Gastrocnemius medialis (tissue), 4 donors: Measurements from ENCODE around the gene ATP2A2. TPM values are rescaled to one million over a fixed set of nuclear protein-coding genes. Genes with fewer than 3 reads are reported as not detected.

Source experiments
- ATAC-seq, 2 donors: fragments of 150-250 bp; one replicate each; pipeline ENCODE4 v1.9.1; 2016
- DNase-seq, 2 donors: peaks; one replicate each; pipeline ENCODE4 v3.0.0-alpha.2; 2019
- H3K27ac ChIP-seq, 4 donors: fragments of 200-600 bp; sonication (generic); 1 replicate in 1 of 4; 2 replicates in 3 of 4; pipeline ENCODE4 v1.5.1; 2016 to 2018; ENCODE audit warnings: mild to moderate bottlenecking in 2 of 4, moderate library complexity in 1 of 4
- H3K27me3 ChIP-seq, 3 donors: fragments of 200-600 bp; sonication (generic) in 2 of 3; 1 replicate in 1 of 3; 2 replicates in 2 of 3; pipeline versions ENCODE4 v1.5.1 to v1.6.0; 2016 to 2019; ENCODE audit warnings: mild to moderate bottlenecking in 1 of 3, moderate library complexity in 1 of 3
- H3K36me3 ChIP-seq, 2 donors: fragments of 200-600 bp; sonication (generic) in 1 of 2; one replicate each; pipeline ENCODE4 v1.5.1; 2017 to 2018
- H3K4me1 ChIP-seq, 2 donors: fragments of 200-600 bp; sonication (generic) in 1 of 2; one replicate each; pipeline ENCODE4 v1.5.1; 2016 to 2017; ENCODE audit warnings: mild to moderate bottlenecking in 2 of 2
- H3K4me3 ChIP-seq, 4 donors: fragments of 200-600 bp; sonication (generic) in 3 of 4; 1 replicate in 1 of 4; 2 replicates in 3 of 4; pipeline ENCODE4 v1.5.1; 2016 to 2019; ENCODE audit warnings: mild to moderate bottlenecking in 2 of 4
- H3K9me3 ChIP-seq, 3 donors: fragments of 200-600 bp; sonication (generic) in 2 of 3; 1 replicate in 1 of 3; 2 replicates in 2 of 3; pipeline ENCODE4 v1.5.1; 2016 to 2019
- CTCF ChIP-seq, 5 experiments: fragments of 450-650 bp in 3 of 5; fragments of 200-600 bp in 2 of 5; sonication (generic) in 2 of 5; IDR thresholded peaks in 4 of 5; conservative IDR thresholded peaks in 1 of 5; 1 replicate in 4 of 5; 2 replicates in 1 of 5; pipeline ENCODE4 v1.5.1; 2016 to 2019; ENCODE audit warnings: antibody characterized with exemption in 5 of 5, mild to moderate bottlenecking in 3 of 5, moderate library complexity in 3 of 5
- POLR2A ChIP-seq, 2 donors: fragments of 450-650 bp; IDR thresholded peaks; one replicate each; pipeline ENCODE4 v1.6.1; 2017; ENCODE audit warnings: antibody characterized with exemption in 2 of 2, mild to moderate bottlenecking in 2 of 2, moderate library complexity in 2 of 2
- in situ Hi-C, 4 donors: fragments of 200-750 bp; cut with MboI; loops; one replicate each; pipeline versions ENCODE4 v1.15.0 to v1.8.0; 2017; ENCODE audit warnings: low sequenced_read_pairs in 4 of 4
- intact Hi-C: fragments of 100-400 bp; cut with DNase I; formaldehyde crosslinking; loops from one replicate; pipeline ENCODE4 v1.15.1; 2023; ENCODE audit warnings: low total_unique reads
- total RNA-seq, 4 donors: library from RNA; depleted of rRNA; stranded (reverse); fragments of >200 nt; gene quantifications; one replicate each; pipeline versions ENCODE4 v1.1.0 to v1.2.3, GENCODE V29; 2016

Gene ATP2A2
- total RNA-seq, 4 donors from 2014 or later: 788 to 1,983 (median 1,302) TPM

- peak in 1 of 2 donors; percentile 35 for ATAC-seq
These were observed 26.3 kb downstream of the ATP2A2 start for GRCh38 chr12:110307372-110307771.

GRCh38 chr12:110310763-110311162 is 29.7 kb downstream of the ATP2A2 start:
- TF ChIP-seq POLR2A (IDR thresholded peaks at IDR 0.05) (no peak), CTCF (IDR thresholded peaks at IDR 0.05 in 4 of 5, conservative IDR thresholded peaks at IDR 0.05 in 1 of 5) (no peak)
- no peaks in the 10 kb centered on the region for H3K27me3 ChIP-seq
- in situ Hi-C loops: no loop called here
- intact Hi-C loops: no loop called here
- ATAC-seq (no peak), DNase-seq (no peak)
- H3K4me3 ChIP-seq: no peak overlapping the region
- peaks cover 73% of the 10 kb centered on the region in 2 donors for H3K4me1 ChIP-seq
- no peaks in the 10 kb centered on the region for H3K36me3 ChIP-seq
- no peaks in the 10 kb centered on the region for H3K9me3 ChIP-seq
- H3K27ac ChIP-seq: peak overlapping the region; percentile 82 to 97 (median 84)

More at GRCh38 chr12:110307372-110307771, 26.3 kb downstream of the ATP2A2 start:
- no peaks in the 10 kb centered on the region for H3K27me3 ChIP-seq
- H3K4me1 ChIP-seq: peaks cover 58 to 71% of the 10 kb centered on the region in 2 donors
- in situ Hi-C loops (no loop called here), intact Hi-C loops (no loop called here)
- DNase-seq: no peak
- no peak overlapping the region for H3K4me3 ChIP-seq
- no peaks in the 10 kb centered on the region for H3K9me3 ChIP-seq
- TF ChIP-seq CTCF (IDR thresholded peaks at IDR 0.05 in 4 of 5, conservative IDR thresholded peaks at IDR 0.05 in 1 of 5): no peak
- peaks cover 0 to 12% of the 10 kb centered on the region in 2 donors for H3K36me3 ChIP-seq
- H3K27ac ChIP-seq: peak overlapping the region in 3 of 4 donors; percentile 86 to 97 (median 97)

GRCh38 chr12:110311903-110312302 is 30.9 kb downstream of the ATP2A2 start:
- no peaks in the 10 kb centered on the region for H3K9me3 ChIP-seq
- ATAC-seq: no peak
- TF ChIP-seq POLR2A (IDR thresholded peaks at IDR 0.05) (no peak), CTCF (IDR thresholded peaks at IDR 0.05 in 4 of 5, conservative IDR thresholded peaks at IDR 0.05 in 1 of 5) (no peak)
- peak overlapping the region; percentile 81 to 86 (median 82) for H3K27ac ChIP-seq
- H3K36me3 ChIP-seq: no peaks in the 10 kb centered on the region
- H3K27me3 ChIP-seq: no peaks in the 10 kb centered on the region
- H3K4me1 ChIP-seq: peaks cover 77 to 81% of the 10 kb centered on the region in 2 donors
- no peak overlapping the region for H3K4me3 ChIP-seq
- no peak for DNase-seq
- intact Hi-C loops (no loop called here), in situ Hi-C loops (no loop called here)

- ATAC-seq (peak in 1 of 2 donors; percentile 31), DNase-seq (peak; percentile 19 to 44)
- intact Hi-C loops (no loop called here), in situ Hi-C loops (no loop called here)
- Histone ChIP-seq H3K27ac (peak overlapping the region; percentile 81 to 86 (median 82)), H3K4me1 (peaks cover 76 to 81% of the 10 kb centered on the region in 2 donors), H3K9me3 (no peaks in the 10 kb centered on the region), H3K27me3 (no peaks in the 10 kb centered on the region), H3K36me3 (no peaks in the 10 kb centered on the region), H3K4me3 (no peak overlapping the region)
- TF ChIP-seq CTCF (IDR thresholded peaks at IDR 0.05 in 4 of 5, conservative IDR thresholded peaks at IDR 0.05 in 1 of 5) (no peak), POLR2A (IDR thresholded peaks at IDR 0.05) (no peak)
These were observed 31.7 kb downstream of the ATP2A2 start for GRCh38 chr12:110312581-110313360.
